GM19035 (cell line): ENCODE results near the gene TIMM17A.

Source experiments
- ATAC-seq: cut with Tn5 transposase; IDR thresholded peaks from one replicate; pipeline ENCODE4 v1.9.1; 2021; ENCODE audit not compliant: unreplicated experiment

The TIMM17A gene

GRCh38 chr1:201955009-201955728 lies at the start of gene TIMM17A:
Gene TIMM17A (plus strand): TSS chr1:201955503. CDS start chr1:201955527, 24 bp downstream.
- peak; percentile 99 for ATAC-seq

- ATAC-seq, result no peak
Observed at GRCh38 chr1:201906336-201906735, 49.0 kb upstream of the TIMM17A start.

DNA sequence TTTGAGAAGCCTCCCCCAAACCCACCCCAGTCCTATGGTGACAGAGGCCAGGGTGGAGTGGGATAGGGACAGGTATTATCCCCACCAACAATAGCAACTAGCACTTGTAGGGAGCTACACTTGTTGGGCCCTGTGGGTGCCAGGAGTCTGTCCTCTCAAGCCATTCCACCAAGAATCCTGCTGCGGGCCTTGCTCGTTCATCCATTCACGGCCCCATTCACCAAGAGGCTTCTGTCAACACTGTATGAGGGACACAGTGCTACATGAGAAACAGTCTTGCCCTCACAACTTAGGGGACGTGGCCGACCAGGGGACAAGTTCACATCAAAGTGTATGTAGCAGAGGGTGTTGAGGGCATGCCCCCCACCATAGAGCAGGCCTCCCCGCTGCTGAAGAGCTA lies 47.7 kb upstream of the TIMM17A start:
- no peak for ATAC-seq

GRCh38 chr1:201911826-201912571 lies 43.3 kb upstream of the TIMM17A start:
- no peak for ATAC-seq

DNA sequence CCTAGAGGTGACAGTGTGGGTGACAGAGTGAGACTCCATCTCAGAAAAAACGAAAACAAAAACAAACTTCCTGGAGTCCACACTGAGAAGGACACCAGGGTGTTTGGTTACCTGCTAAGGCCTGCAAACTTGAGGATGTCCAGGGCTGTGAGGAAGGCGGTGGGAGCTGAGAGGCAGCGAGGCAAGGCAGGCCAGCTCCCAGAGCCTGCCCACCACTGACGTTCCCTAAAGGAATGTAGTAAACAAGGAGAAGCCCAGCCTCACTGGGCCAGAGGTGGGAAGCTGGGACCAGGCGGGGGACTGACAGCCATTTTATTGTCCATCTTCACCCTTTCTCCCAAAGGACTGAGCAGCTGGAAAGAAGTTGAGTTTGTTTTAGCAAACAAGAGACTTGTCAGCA lies 42.5 kb upstream of the TIMM17A start:
- ATAC-seq, result no peak

- no peak for ATAC-seq
Observed at GRCh38 chr1:201914456-201915235, 40.7 kb upstream of the TIMM17A start.

DNA sequence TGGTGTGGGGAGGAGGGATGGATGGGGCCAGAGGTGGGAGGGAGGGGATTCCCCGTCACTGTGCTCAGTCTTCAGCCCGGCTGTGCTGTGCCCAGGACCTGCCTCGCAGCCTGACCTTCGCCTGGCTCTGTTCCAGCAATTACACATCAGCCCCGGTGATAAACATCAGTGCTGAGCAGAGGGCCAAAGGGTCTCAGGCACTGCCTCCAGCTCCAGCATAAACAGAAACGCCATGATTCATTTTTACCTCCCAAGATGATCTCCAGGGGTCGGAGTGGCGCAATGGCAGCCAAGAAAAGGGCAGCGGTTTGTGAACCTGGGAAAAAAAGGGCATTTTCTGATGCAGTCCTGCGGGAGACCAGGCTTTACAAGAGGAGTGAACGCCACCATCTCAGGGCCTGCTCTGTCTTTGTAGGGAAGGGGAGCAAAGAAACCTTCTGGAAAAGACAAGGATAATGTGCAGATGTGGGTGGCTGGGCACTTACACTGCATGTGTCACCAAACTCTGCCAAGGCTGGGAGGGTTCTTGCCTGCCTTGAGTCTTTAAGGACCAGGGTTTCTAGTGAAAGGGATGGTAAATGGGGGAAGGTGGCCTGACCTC lies 38.6 kb upstream of the TIMM17A start:
- no peak for ATAC-seq

- ATAC-seq, result no peak
Observed at GRCh38 chr1:201917362-201918033, 37.8 kb upstream of the TIMM17A start.

GRCh38 chr1:201918343-201918742 lies 37.0 kb upstream of the TIMM17A start:
- no peak for ATAC-seq

- no peak for ATAC-seq
Observed at GRCh38 chr1:201921952-201922558, 33.2 kb upstream of the TIMM17A start.

- ATAC-seq, result no peak
Observed at GRCh38 chr1:201925301-201925567, 30.1 kb upstream of the TIMM17A start.

- no peak for ATAC-seq
Observed at GRCh38 chr1:201925981-201926645, 29.2 kb upstream of the TIMM17A start.

GRCh38 chr1:201928266-201928665 lies 27.0 kb upstream of the TIMM17A start:
- ATAC-seq, result no peak

DNA sequence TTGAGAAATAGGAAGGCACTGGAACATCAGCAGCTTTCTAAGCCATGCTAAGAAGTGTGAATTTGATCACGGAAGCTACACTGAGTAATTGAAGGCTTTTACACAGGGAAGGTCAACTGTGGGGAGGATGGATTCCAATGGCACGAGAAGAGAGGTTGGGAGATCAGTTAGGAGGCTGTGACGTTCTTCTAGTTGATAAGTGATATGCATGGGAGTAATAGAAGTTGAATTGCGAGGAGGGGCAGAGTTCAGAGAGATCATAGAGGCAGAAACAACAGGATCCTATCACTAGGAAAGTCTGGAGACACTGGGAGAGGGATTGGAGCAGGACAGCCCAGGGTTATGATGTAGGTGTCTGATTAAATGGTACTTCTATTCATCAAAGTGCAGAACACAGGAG lies 25.2 kb upstream of the TIMM17A start:
- no peak for ATAC-seq

DNA sequence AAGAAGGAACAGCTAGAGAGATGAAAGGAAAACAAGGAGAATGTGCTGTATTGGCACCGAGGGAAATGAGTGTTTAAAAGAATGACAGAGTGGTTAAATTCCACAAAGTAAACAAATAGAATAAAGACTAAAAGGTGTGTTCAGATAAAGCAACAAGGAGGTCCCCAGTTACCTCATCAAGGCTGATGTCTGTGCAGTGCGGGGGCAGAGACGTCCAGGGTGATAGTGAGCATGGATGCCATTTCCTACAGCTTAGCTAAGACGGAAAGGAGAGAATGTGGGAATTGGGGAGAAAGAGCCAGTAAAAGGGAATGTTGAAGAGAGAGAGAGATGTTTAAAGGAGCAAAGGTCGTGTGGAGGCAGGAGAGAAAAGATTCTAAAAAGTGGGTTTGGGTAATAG lies 24.5 kb upstream of the TIMM17A start:
- ATAC-seq, result no peak

GRCh38 chr1:201933840-201934430 lies 21.4 kb upstream of the TIMM17A start:
- no peak for ATAC-seq

DNA sequence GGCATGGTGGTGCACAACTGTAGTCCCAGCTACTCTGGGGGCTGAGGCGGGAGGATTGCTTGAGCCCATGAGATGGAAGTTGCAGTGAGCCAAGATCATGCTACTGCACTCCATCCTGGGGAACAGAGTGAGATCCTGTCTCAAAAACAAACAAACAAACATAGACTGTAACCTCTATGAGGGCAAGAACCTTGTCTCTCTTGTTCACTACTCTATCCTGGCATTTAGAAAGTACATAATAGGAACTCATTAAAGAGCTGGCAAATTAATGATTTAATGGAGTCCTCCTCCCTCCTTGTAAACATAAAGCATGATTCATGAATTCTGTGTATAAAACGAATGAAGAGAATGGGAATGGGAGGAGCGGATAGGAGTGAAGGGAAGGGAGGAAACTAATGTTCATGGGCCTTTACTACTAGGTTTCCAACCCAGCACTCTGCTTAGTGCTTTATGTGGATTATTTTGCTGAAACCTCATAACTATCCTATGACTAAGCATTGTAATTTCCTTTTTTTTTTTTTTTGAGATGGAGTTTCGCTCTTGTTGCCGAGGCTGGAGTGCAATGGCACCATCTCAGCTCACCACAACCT lies 17.6 kb upstream of the TIMM17A start:
- no peak for ATAC-seq

DNA sequence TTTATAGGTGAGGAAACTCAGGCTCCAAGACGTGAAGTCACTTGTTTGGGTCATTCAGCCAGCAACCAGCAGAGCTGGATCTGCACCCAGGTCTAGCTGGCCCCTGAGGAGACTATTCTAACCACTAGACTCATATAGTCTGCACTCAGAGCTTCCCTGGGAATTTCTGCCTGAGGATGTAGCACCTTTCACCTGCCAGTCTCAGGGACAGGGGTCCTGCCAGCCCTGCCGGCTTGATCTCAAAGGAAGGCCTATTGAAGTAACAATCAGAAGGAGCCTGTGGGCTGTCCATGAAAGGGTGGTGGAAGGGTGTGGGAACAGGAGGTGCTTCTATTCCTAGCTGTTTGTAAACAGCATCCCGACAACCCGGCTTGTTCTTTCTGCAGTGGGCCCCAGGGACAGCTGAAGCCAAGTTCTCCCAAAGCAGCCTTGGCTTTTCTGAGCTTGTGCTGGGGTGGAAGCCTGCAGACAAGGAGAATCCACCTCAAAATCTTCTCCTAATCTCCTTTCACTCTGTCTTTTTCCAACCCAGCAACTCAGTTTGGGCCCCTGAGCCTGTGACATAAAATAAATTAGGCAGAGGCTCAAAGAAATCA lies 16.8 kb upstream of the TIMM17A start:
- ATAC-seq, result no peak

- no peak for ATAC-seq
Observed at GRCh38 chr1:201939148-201939547, 16.2 kb upstream of the TIMM17A start.
